GF-D8 (cell line): ENCODE data around the gene PDE6A.

ENCODE experiments used
- DNase-seq: peaks from one replicate; lab custom pipeline; 2025; lab: John Stamatoyannopoulos, UW

The PDE6A gene

DNA sequence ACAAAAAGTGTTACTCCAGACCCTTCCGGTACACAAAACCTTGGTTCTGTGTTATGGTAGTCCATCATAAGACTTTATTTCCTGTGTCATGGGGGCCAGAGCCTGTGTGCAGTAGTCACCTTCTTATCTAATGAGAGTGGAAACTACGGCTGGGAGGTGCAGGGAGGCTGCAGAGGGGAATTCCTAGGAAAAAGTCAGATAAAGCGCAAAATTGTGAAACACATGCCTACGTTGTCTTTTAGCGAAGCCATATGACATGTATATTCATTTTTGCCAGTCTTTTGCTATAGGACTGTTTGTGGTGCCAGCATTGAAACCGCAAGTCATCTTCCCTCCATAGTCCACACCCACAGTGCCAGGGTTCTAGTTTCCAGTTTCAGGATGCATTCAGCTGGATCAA is 133.7 kb downstream of the PDE6A start:
- no peak for DNase-seq

DNA sequence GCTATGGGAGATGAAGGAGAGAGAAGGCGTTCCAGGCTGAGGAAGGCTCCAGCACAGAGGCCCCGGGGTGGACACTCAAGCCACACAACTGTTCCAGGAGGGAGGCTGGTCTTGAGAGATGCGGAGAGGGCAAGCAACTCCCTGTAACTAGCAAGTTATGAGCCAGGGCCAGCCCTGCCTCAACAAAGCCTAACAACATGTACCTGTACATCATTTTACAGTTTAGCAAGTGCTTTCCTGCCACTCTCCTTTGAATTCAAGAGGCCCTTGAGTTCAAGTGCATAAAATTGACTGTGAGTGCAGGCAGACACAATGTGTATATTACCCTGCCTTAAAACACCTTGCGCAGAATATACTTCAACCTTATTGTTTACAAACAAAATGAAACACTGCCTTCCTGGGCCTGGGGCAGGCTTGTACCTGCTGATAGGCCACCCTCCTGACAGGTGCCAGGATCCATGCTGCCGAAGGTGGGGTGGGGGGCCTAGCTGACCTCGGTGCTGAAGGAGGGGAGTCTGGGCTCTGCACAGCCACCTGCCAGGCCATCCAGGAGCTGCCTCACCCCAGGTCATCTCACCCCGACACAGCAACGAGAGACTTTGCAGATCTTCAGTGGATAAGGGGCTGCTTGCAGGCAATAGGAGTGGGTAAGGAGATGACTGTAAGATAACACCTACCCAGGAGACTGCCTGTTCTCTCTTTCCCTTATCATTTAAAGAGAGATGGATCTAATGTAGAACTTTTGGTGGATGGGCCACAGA is 134.5 kb downstream of the PDE6A start:
- no peak for DNase-seq

DNA sequence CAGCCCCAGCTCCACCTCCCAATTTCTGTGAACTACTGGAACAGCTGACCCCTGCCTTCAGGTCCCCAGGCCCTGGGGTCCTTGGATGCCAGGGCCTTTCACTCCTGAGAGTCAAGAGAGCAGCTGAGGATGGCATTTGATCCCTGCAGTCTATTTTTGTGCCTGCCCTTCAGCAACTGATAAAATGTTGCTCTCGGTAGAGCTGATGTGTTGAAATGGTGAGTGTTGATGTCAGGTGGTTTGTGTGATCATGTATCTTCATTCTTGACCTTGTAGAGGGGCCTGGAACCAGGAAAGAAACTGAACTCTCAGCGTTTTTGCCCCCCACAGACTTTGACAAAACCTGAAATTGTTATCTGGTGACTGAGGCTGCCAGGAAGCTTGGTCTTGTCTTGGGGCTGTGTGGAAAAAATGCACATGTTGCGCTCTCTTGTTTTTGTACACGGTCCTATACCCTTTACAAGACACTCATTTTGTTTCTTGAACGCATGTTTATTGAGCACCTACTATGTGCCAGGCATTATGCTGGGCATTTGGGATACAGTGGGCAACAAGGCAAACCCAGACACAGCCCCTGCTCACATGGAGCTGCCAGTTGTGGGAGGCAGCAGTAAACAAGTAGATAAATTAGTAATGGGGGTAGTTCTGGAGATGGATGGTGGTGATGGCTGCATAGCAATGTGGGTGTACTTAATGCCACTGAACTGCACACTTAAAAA is 136.2 kb downstream of the PDE6A start:
- DNase-seq = no peak
